ENCODE measurements around the gene ARL8A.
"Not testable (repeated sequence)": the region's sequence is repeated elsewhere in the genome, so short reads cannot be mapped to it uniquely, and the experiment has no call there.

Gene ARL8A

GRCh38 chr1:202182040-202182877, 37.7 kb upstream of the ARL8A start:
- DNase-seq (ENCODE audit: low read depth) = no peak
- no peak for TF ChIP-seq CTCF (IDR thresholded peaks at IDR 0.05; ENCODE audit: control insufficient read depth, insufficient read depth, low read depth, low read length, missing control alignments)
- no peak overlapping the region for H3K4me3 ChIP-seq (ENCODE audit: control insufficient read depth, low read depth, low read length)

- DNase-seq (ENCODE audit: low read depth) = no peak
- H3K4me3 ChIP-seq (ENCODE audit: control insufficient read depth, low read depth, low read length) = no peak overlapping the region
- TF ChIP-seq CTCF (IDR thresholded peaks at IDR 0.05; ENCODE audit: control insufficient read depth, insufficient read depth, low read depth, low read length, missing control alignments) = no peak
These were observed 37.0 kb upstream of the ARL8A start for GRCh38 chr1:202181586-202181985.

GRCh38 chr1:202180751-202181139, 36.2 kb upstream of the ARL8A start:
- not testable (repeated sequence) for H3K4me3 ChIP-seq (ENCODE audit: control insufficient read depth, low read depth, low read length); DNase-seq (ENCODE audit: low read depth)

- no peak for DNase-seq (ENCODE audit: low read depth)
- H3K4me3 ChIP-seq (ENCODE audit: control insufficient read depth, low read depth, low read length) = no peak overlapping the region
- TF ChIP-seq CTCF (IDR thresholded peaks at IDR 0.05; ENCODE audit: control insufficient read depth, insufficient read depth, low read depth, low read length, missing control alignments) = no peak
These were observed 35.6 kb upstream of the ARL8A start for GRCh38 chr1:202179828-202180750.

- no peak for TF ChIP-seq CTCF (IDR thresholded peaks at IDR 0.05; ENCODE audit: control insufficient read depth, insufficient read depth, low read depth, low read length, missing control alignments)
- DNase-seq (ENCODE audit: low read depth) = no peak
- H3K4me3 ChIP-seq (ENCODE audit: control insufficient read depth, low read depth, low read length) = no peak overlapping the region
These were observed 32.7 kb upstream of the ARL8A start for GRCh38 chr1:202176949-202177927.

GRCh38 chr1:202173993-202174392, 29.5 kb upstream of the ARL8A start:
- no peak for TF ChIP-seq CTCF (IDR thresholded peaks at IDR 0.05; ENCODE audit: control insufficient read depth, insufficient read depth, low read depth, low read length, missing control alignments)
- H3K4me3 ChIP-seq (ENCODE audit: control insufficient read depth, low read depth, low read length) = no peak overlapping the region
- no peak for DNase-seq (ENCODE audit: low read depth)

Measured in AG09309 (cell line).